ENCODE measurements around the gene PHF1. TPM values are rescaled to one million over a fixed set of nuclear protein-coding genes. Genes with fewer than 3 reads are reported as not detected.

The PHF1 gene
- total and polyA plus RNA-seq, 2 of the 4 experiments (the other 2 are of a cell fraction), result 9.0 to 47.2 TPM

- in situ Hi-C loops (cut with MboI; ENCODE audit: low sequenced_read_pairs), result no loop called here
- POLR2A ChIA-PET (ENCODE audit: unreplicated experiment), result no interaction called here
Measured at GRCh38 chr6:33383427-33384185, 27.2 kb upstream of the PHF1 start.

More at GRCh38 chr6:33383427-33384185, 27.2 kb upstream of the PHF1 start:
- Histone ChIP-seq H4K5ac (ENCODE audit: low read depth, low read length) (no peak overlapping the region), H3K18ac (ENCODE audit: low read depth, low read length) (no peak overlapping the region), H3K9me3 (ENCODE audit: control insufficient read depth, insufficient read depth, low read length) (no peaks in the 10 kb centered on the region), H2AK9ac (replicated peaks; ENCODE audit: low read depth, low read length, poor library complexity) (no peak overlapping the region), H3K27ac (ENCODE audit: insufficient read depth, low read length) (no peak overlapping the region), H2BK15ac (ENCODE audit: low read depth, low read length) (no peak overlapping the region), H2AFZ (replicated peaks; ENCODE audit: low read length, poor library complexity) (no peak overlapping the region), H3K9me1 (ENCODE audit: insufficient read depth, low read length) (no peaks in the 10 kb centered on the region), H2BK5ac (ENCODE audit: low read depth, low read length, poor library complexity, severe bottlenecking) (no peak overlapping the region), H3K79me1 (ENCODE audit: low read depth in 1 of 2, low read length in 2 of 2) (no peaks in the 10 kb centered on the region), H2BK20ac (ENCODE audit: low read depth, low read length) (no peak overlapping the region), H4K20me1 (ENCODE audit: insufficient read depth, low read length) (no peaks in the 10 kb centered on the region), H3K14ac (replicated peaks; ENCODE audit: low read depth, low read length) (no peak overlapping the region), H3K27me3 (ENCODE audit: control insufficient read depth, insufficient read depth, low read length) (0 out of 2 replicates have a peak, but pooled peaks cover 2% of the 10 kb centered on the region), H4K8ac (ENCODE audit: low read depth in 2 of 2, low read length in 2 of 2) (no peak overlapping the region), H3K56ac (ENCODE audit: extremely low read depth, insufficient read depth, low read length) (no peak overlapping the region), H4K91ac (ENCODE audit: insufficient read depth, low read depth, low read length) (no peak overlapping the region), H2BK120ac (ENCODE audit: low read depth, low read length) (no peak overlapping the region), H3K36me3 (ENCODE audit: control insufficient read depth, insufficient read depth, low read length) (no peaks in the 10 kb centered on the region), H3K4me3 (ENCODE audit: insufficient read depth, low read depth, low read length) (no peak overlapping the region), H3K9ac (ENCODE audit: low read depth, low read length) (no peak overlapping the region), H3K4me1 (ENCODE audit: control insufficient read depth, insufficient read depth, low read length) (no peaks in the 10 kb centered on the region), H2AK5ac (ENCODE audit: low read depth, low read length) (no peak overlapping the region), H3K23ac (ENCODE audit: low read depth, low read length) (no peak overlapping the region), H3K4me2 (ENCODE audit: low read depth, low read length) (no peak overlapping the region), H3K4ac (ENCODE audit: low read depth, low read length) (no peak overlapping the region)
- intact Hi-C loops (cut with micrococcal nuclease) (no loop called here), dilution Hi-C loops (cut with HindIII; ENCODE audit: low sequenced_read_pairs, unreplicated experiment) (no loop called here)
- no peak for DNase-seq
- CTCF ChIA-PET, result interaction anchor here (0.6 to 1.0 kb wide), 10 partner anchors 9 to 408 kb away, joined by 3 to 5 read pairs (median 3); no protein-coding TSS in a partner anchor
- 81% methylated on average over 3 of the region's 10 CpGs; no CpG with 5 or more reads in 1 of the 2 experiments for WGBS, 2 experiments (ENCODE audit: extremely low coverage in 2 of 2, insufficient read length in 1 of 2)
- ATAC-seq (ENCODE audit: low read depth), result no peak
- BruUV-seq (replicated peaks), result no TSS peak
- no peak for TF ChIP-seq RAD21 (IDR thresholded peaks at IDR 0.05; ENCODE audit: low read length)
- TF ChIP-seq RFX5 (IDR thresholded peaks at IDR 0.05; ENCODE audit: low read depth, low read length), result no peak
- no peak for TF ChIP-seq CTCF (conservative IDR thresholded peaks at IDR 0.05; ENCODE audit: low read depth, low read length)
- no peak for TF ChIP-seq MAZ (IDR thresholded peaks at IDR 0.05; ENCODE audit: borderline replicate concordance, low read depth, low read length)
- no peak for TF ChIP-seq CEBPB (IDR thresholded peaks at IDR 0.05; ENCODE audit: low read depth, low read length)
- TF ChIP-seq RCOR1 (IDR thresholded peaks at IDR 0.05; ENCODE audit: insufficient replicate concordance, low read length), result no peak
- TF ChIP-seq CHD1 (IDR thresholded peaks at IDR 0.05; ENCODE audit: low read depth, low read length), result no peak
- no peak for TF ChIP-seq MAFK (IDR thresholded peaks at IDR 0.05; ENCODE audit: low read depth, low read length)
- no peak for TF ChIP-seq ELK1 (IDR thresholded peaks at IDR 0.05; ENCODE audit: borderline replicate concordance, low read depth, low read length)
- no peak for TF ChIP-seq USF2 (IDR thresholded peaks at IDR 0.05; ENCODE audit: low read depth, low read length)
- no peak for TF ChIP-seq MXI1 (IDR thresholded peaks at IDR 0.05; ENCODE audit: borderline replicate concordance, low read depth, low read length)
- TF ChIP-seq NFE2L2 (IDR thresholded peaks at IDR 0.05; ENCODE audit: low read depth, low read length), result no peak
- no peak for TF ChIP-seq SMC3 (IDR thresholded peaks at IDR 0.05; ENCODE audit: low read depth, low read length)
- TF ChIP-seq POLR2A (IDR thresholded peaks at IDR 0.05; ENCODE audit: low read depth, low read length), result no peak
- TF ChIP-seq BHLHE40 (IDR thresholded peaks at IDR 0.05; ENCODE audit: low read depth, low read length), result no peak
- TF ChIP-seq FOS (IDR thresholded peaks at IDR 0.05; ENCODE audit: low read depth, low read length), result no peak
